HCT116 (cell line): ENCODE data around the gene SIRPA. TPM values are rescaled to one million over a fixed set of nuclear protein-coding genes. Genes with fewer than 3 reads are reported as not detected.

Experiments
- ATAC-seq: fragments of 200-7000 bp; cut with Tn5 transposase; 2 replicates; pipeline ENCODE4 v1.9.1; 2020; ENCODE audit warnings: mild to moderate bottlenecking, moderate library complexity
- BruUV-seq: library from RNA; stranded (reverse); fragments of 400-500 nt; replicated peaks from 2 replicates; lab custom pipeline; 2021; lab: Mats Ljungman, UMichigan
- CTCF ChIA-PET: fragments of 300-600 bp; sonication (Branson Sonifier 250); formaldehyde crosslinking; loops from one replicate; lab custom pipeline; 2021; ENCODE audit warnings: antibody characterized with exemption; lab: Charles Lee
- POLR2A ChIA-PET: fragments of 300-600, 350-600 bp; sonication (Branson Sonifier 250); formaldehyde crosslinking; loops from one replicate; lab custom pipeline; 2021; ENCODE audit warnings: antibody characterized with exemption; lab: Charles Lee
- RAD21 ChIA-PET, 2 experiments: fragments of 300-600 bp; sonication (Branson Sonifier 250); formaldehyde crosslinking; loops; one replicate each; lab custom pipeline; 2023; ENCODE audit warnings: low total read pairs in 2 of 2; ENCODE audit not compliant: uncharacterized antibody in 2 of 2, unreplicated experiment in 2 of 2, low non-redundant PET in 1 of 2; lab: Charles Lee
- DNase-seq: peaks from one replicate; pipeline ENCODE4 v3.0.0-alpha.2; 2010; ENCODE audit warnings: low read depth, low spot score
- H2AFZ ChIP-seq: fragments of 200-600 bp; shearing (Covaris generic), sonication (generic); 2 replicates; pipeline ENCODE4 v1.6.1; 2017; ENCODE audit warnings: low read depth, mixed run types, mixed read lengths, antibody characterized with exemption, low read length; ENCODE audit not compliant: poor library complexity, severe bottlenecking
- H3K27ac ChIP-seq: 2 replicates; pipeline ENCODE4 v1.5.1; 2012; ENCODE audit warnings: low read depth, low read length
- H3K27me3 ChIP-seq: fragments of 200-600 bp; sonication (generic); 2 replicates; pipeline ENCODE4 v1.6.1; 2016; ENCODE audit warnings: mixed run types, low read length, mixed read lengths; ENCODE audit not compliant: insufficient read depth
- H3K36me3 ChIP-seq, 2 experiments: fragments of 200-500 bp in 1 of 2; fragments of 200-600 bp in 1 of 2; sonication (Bioruptor generic) in 1 of 2; sonication (generic) in 1 of 2; 2 replicates each; pipeline versions ENCODE4 v1.5.1 to v1.6.1; 2014 to 2016; ENCODE audit warnings: low read length in 2 of 2, inconsistent platforms in 1 of 2, mixed read lengths in 1 of 2, mixed run types in 1 of 2; ENCODE audit not compliant: insufficient read depth in 2 of 2, control insufficient read depth in 1 of 2
- H3K4me1 ChIP-seq, 2 experiments: fragments of 200-600 bp in 1 of 2; sonication (generic) in 1 of 2; 2 replicates each; pipeline versions ENCODE4 v1.5.1 to v1.6.1; 2012 to 2017; ENCODE audit warnings: low read length in 2 of 2, inconsistent platforms in 1 of 2, mild to moderate bottlenecking in 1 of 2, mixed read lengths in 1 of 2, mixed run types in 1 of 2, moderate library complexity in 1 of 2; ENCODE audit not compliant: insufficient read depth in 2 of 2, control insufficient read depth in 1 of 2
- H3K4me2 ChIP-seq: fragments of 200-600 bp; sonication (generic); 2 replicates; pipeline ENCODE4 v1.6.1; 2017; ENCODE audit warnings: mixed run types, low read length, mixed read lengths
- H3K4me3 ChIP-seq, 2 experiments: fragments of 200-600 bp in 1 of 2; sonication (generic) in 1 of 2; replicated peaks in 1 of 2; 2 replicates each; pipeline ENCODE4 v1.5.1; 2011 to 2016; ENCODE audit warnings: low read length in 2 of 2, control low read depth in 1 of 2, low read depth in 1 of 2, mild to moderate bottlenecking in 1 of 2, mixed read lengths in 1 of 2, mixed run types in 1 of 2
- H3K79me2 ChIP-seq: fragments of 200-600 bp; sonication (generic); 2 replicates; pipeline ENCODE4 v1.6.1; 2017; ENCODE audit warnings: mild to moderate bottlenecking, mixed run types, low read length, moderate library complexity, mixed read lengths; ENCODE audit not compliant: insufficient read depth
- H3K9ac ChIP-seq: fragments of 200-600 bp; sonication (generic); 2 replicates; pipeline ENCODE4 v1.6.1; 2016; ENCODE audit warnings: low read length, mixed read lengths
- H3K9me2 ChIP-seq: fragments of 200-600 bp; sonication (generic), shearing (Covaris generic); 2 replicates; pipeline ENCODE4 v1.6.1; 2017; ENCODE audit warnings: mixed run types, mild to moderate bottlenecking, moderate library complexity; ENCODE audit not compliant: insufficient read depth
- H3K9me3 ChIP-seq, 2 experiments: fragments of 200-500 bp in 1 of 2; fragments of 200-600 bp in 1 of 2; sonication (Bioruptor generic) in 1 of 2; sonication (generic) in 1 of 2; 2 replicates each; pipeline ENCODE4 v1.6.1; 2014 to 2017; ENCODE audit warnings: low read length in 2 of 2, mixed read lengths in 2 of 2, inconsistent platforms in 1 of 2, low read depth in 1 of 2, mild to moderate bottlenecking in 1 of 2, mixed run types in 1 of 2, moderate library complexity in 1 of 2; ENCODE audit not compliant: control insufficient read depth in 1 of 2, insufficient read depth in 1 of 2
- H4K20me1 ChIP-seq: fragments of 200-600 bp; sonication (generic), shearing (Covaris generic); 2 replicates; pipeline ENCODE4 v1.6.1; 2017; ENCODE audit warnings: mixed run types, mild to moderate bottlenecking, moderate library complexity; ENCODE audit not compliant: insufficient read depth
- CEBPB ChIP-seq: IDR thresholded peaks from 2 replicates; pipeline ENCODE4 v1.6.1; 2012; ENCODE audit warnings: low read depth
- EGR1 ChIP-seq: IDR thresholded peaks from 2 replicates; pipeline ENCODE4 v1.6.1; 2012; ENCODE audit warnings: low read depth
- ELF1 ChIP-seq: IDR thresholded peaks from 2 replicates; pipeline ENCODE4 v1.6.1; 2012; ENCODE audit warnings: low read depth, borderline replicate concordance
- EZH2 ChIP-seq: fragments of 200-600 bp; sonication (generic); IDR thresholded peaks from 2 replicates; pipeline ENCODE4 v1.6.1; 2017; ENCODE audit warnings: antibody characterized with exemption, mixed run types
- JUND ChIP-seq: IDR thresholded peaks from 2 replicates; pipeline ENCODE4 v1.6.1; 2012
- RAD21 ChIP-seq: IDR thresholded peaks from 2 replicates; pipeline ENCODE4 v1.6.1; 2012; ENCODE audit warnings: low read depth, mild to moderate bottlenecking
- TCF7L2 ChIP-seq: IDR thresholded peaks from 2 replicates; pipeline ENCODE4 v1.7.0; 2011; ENCODE audit warnings: borderline replicate concordance, inconsistent platforms; ENCODE audit not compliant: insufficient read depth, insufficient read length; ENCODE audit errors: extremely low read depth
- ZFX ChIP-seq: fragments of 450-650 bp; IDR thresholded peaks from 2 replicates; pipeline ENCODE4 v1.6.1; 2017
- ZNF274 ChIP-seq: fragments of 200-500 bp; sonication (Bioruptor generic); IDR thresholded peaks from 2 replicates; pipeline ENCODE4 v1.6.1; 2014; ENCODE audit warnings: mild to moderate bottlenecking, low read depth, low read length, inconsistent platforms
- intact Hi-C: fragments of 100-400 bp; cut with micrococcal nuclease; formaldehyde crosslinking; loops from 2 replicates; pipeline ENCODE4 v1.10.0; 2022
- total RNA-seq: library from RNA; stranded (reverse); gene quantifications from one replicate; pipeline ENCODE4 v1.2.1, GENCODE V29; 2021; ENCODE audit not compliant: unreplicated experiment
- TF ChIP-seq, protein P1 (sequence below): IDR thresholded peaks from 2 replicates; pipeline ENCODE4 v1.6.1; 2012

SIRPA gene
- total RNA-seq, 1 experiment from 2014 or later, result 15.3 TPM

DNA sequence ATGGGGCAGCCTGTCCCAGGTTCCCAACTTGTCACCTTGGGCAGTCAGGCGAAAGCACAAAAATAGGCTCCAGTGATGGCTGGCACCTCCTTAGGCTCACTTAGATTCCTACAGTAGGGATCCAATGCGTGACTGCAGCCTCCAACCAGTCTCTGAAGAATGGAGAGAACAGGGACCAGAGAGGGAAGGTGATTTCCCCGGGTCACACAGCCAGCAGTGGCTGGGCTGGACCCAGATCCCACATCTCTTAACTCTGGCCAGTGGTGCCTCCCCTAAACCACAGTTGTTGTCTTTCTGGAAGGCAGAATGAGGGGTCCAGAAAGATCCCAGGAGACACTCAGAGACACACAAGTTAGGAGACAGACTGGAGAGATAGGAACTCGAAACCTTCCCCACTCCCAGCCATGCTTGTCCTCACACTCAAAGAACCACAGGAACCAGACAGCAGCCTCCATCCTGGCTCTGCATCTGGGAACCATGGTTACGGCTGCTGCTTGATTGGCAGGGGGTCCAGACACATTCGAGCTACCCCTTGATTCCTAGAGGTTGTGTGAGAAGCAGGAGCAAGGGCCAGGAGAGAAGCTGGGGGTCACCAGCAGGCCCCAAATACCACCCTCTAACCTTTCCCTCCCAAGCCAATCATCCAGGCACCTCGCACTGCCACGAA is 33.1 kb upstream of the SIRPA start:
- RAD21 ChIA-PET, result no interaction called here

DNA sequence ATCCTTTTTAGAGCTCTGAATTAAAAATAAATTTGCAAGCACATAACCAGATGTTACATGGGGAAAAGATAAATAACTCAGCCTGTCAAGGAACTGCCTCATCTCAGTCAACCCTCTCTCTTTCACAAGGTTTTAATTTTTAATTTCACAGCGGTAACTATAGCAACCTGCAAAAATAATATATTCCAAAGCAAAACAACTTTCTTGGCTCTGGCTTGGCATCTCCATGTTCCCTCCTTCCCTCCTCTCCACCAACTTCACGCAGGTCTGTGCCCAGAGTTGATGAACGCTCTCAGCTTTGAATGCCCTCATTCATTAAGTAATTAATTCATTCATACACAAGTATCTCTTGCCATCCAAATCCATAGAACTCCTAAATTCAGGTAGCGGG is 32.5 kb upstream of the SIRPA start:
- ChIA-PET POLR2A (no interaction called here), RAD21 (no interaction called here), CTCF (no interaction called here)
- intact Hi-C loops, result no loop called here
- Histone ChIP-seq H3K9ac (no peak overlapping the region), H4K20me1 (no peaks in the 10 kb centered on the region), H2AFZ (no peak overlapping the region), H3K4me3 (no peak overlapping the region), H3K36me3 (no peaks in the 10 kb centered on the region), H3K4me1 (peaks cover 0 to 14% of the 10 kb centered on the region in 2 experiments; a peak in 2 of 4 replicates), H3K9me3 (no peaks in the 10 kb centered on the region), H3K27ac (no peak overlapping the region), H3K9me2 (no peaks in the 10 kb centered on the region), H3K27me3 (no peaks in the 10 kb centered on the region), H3K79me2 (no peaks in the 10 kb centered on the region), H3K4me2 (no peak overlapping the region)
- no TSS peak for BruUV-seq
- ATAC-seq, result no peak
- DNase-seq, result no peak
- no peak for TF ChIP-seq JUND
- no peak for TF ChIP-seq ELF1
- no peak for TF ChIP-seq RAD21
- TF ChIP-seq EGR1, result no peak
- TF ChIP-seq ZFX, result no peak
- TF ChIP-seq, protein P1, sequence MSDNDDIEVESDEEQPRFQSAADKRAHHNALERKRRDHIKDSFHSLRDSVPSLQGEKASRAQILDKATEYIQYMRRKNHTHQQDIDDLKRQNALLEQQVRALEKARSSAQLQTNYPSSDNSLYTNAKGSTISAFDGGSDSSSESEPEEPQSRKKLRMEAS, result no peak
- TF ChIP-seq TCF7L2, result no peak
- no peak for TF ChIP-seq ZNF274

More for the DNA sequence above, 33.1 kb upstream of the SIRPA start:
- POLR2A ChIA-PET, result no interaction called here
- no peak overlapping the region for H2AFZ ChIP-seq
- no peak overlapping the region for H3K4me3 ChIP-seq
- no TSS peak for BruUV-seq
- no peaks in the 10 kb centered on the region for H4K20me1 ChIP-seq
- no peaks in the 10 kb centered on the region for H3K79me2 ChIP-seq
- CTCF ChIA-PET, result no interaction called here
- no peak for TF ChIP-seq ZFX
- TF ChIP-seq EZH2, result no peak
- TF ChIP-seq CEBPB, result no peak
- no peaks in the 10 kb centered on the region for H3K9me3 ChIP-seq
- no peaks in the 10 kb centered on the region for H3K9me2 ChIP-seq
- H3K36me3 ChIP-seq, result no peaks in the 10 kb centered on the region
- H3K4me2 ChIP-seq, result no peak overlapping the region
- H3K27me3 ChIP-seq, result no peaks in the 10 kb centered on the region
- ATAC-seq, result no peak
- intact Hi-C loops, result no loop called here
- no peak for DNase-seq
- peaks cover 3 to 11% of the 10 kb centered on the region in 2 experiments; a peak in 2 of 4 replicates for H3K4me1 ChIP-seq
- no peak overlapping the region for H3K9ac ChIP-seq
- no peak overlapping the region for H3K27ac ChIP-seq
